Activated CD4-positive, alpha-beta T cell treated with anti-CD3 and anti-CD28 coated beads for 36 hours (primary cell): ENCODE measurements around the gene PLCB4. TPM values are rescaled to one million over a fixed set of nuclear protein-coding genes. Genes with fewer than 3 reads are reported as not detected.

Source experiments
- ATAC-seq: fragments of 200-7000 bp; cut with Tn5 transposase; one replicate; pipeline ENCODE4 v1.10.0; 2021; ENCODE audit warnings: mild to moderate bottlenecking, moderate library complexity
- CTCF ChIA-PET: fragments of 350-600 bp; sonication (Branson Sonifier 250); formaldehyde crosslinking; loops from one replicate; lab custom pipeline; 2021; ENCODE audit warnings: antibody characterized with exemption; lab: Charles Lee
- POLR2A ChIA-PET: fragments of 350-600 bp; sonication (Branson Sonifier 250); formaldehyde crosslinking; loops from one replicate; lab custom pipeline; 2021; ENCODE audit warnings: antibody characterized with exemption, inconsistent platforms; lab: Charles Lee
- DNase-seq: peaks from one replicate; pipeline ENCODE4 v3.0.0-alpha.2; 2020
- H3K27ac Mint-ChIP-seq: one replicate; pipeline ENCODE4 v1.8.0; 2021; ENCODE audit warnings: mixed read lengths
- H3K27me3 Mint-ChIP-seq: one replicate; pipeline ENCODE4 v1.8.0; 2021; ENCODE audit warnings: mixed read lengths
- H3K36me3 Mint-ChIP-seq: one replicate; pipeline ENCODE4 v1.8.0; 2021; ENCODE audit warnings: low read depth, mixed read lengths
- H3K4me1 Mint-ChIP-seq: one replicate; pipeline ENCODE4 v1.8.0; 2021; ENCODE audit warnings: mixed read lengths
- H3K4me3 Mint-ChIP-seq: one replicate; pipeline ENCODE4 v1.8.0; 2021; ENCODE audit warnings: mild to moderate bottlenecking, moderate library complexity, mixed read lengths
- H3K9me3 Mint-ChIP-seq: one replicate; pipeline ENCODE4 v1.8.0; 2021; ENCODE audit warnings: low read depth, mixed read lengths
- intact Hi-C, 2 experiments: fragments of 100-400 bp; cut with DNase I in 1 of 2; cut with micrococcal nuclease in 1 of 2; formaldehyde crosslinking; loops; one replicate each; pipeline versions ENCODE4 v1.14.2 to v1.15.1; 2022 to 2024; cut with DNase I, micrococcal nuclease
- total RNA-seq, 2 experiments: library from RNA; stranded (reverse); gene quantifications; one replicate each; pipeline ENCODE4 v1.2.3, GENCODE V29; 2021

PLCB4 gene
- total RNA-seq, 2 experiments from 2014 or later = 0.02 TPM; not detected in 1

- Mint-ChIP-seq H3K4me1 (no peaks in the 10 kb centered on the region), H3K4me3 (no peak overlapping the region), H3K27me3 (peaks cover 39% of the 10 kb centered on the region), H3K36me3 (no peaks in the 10 kb centered on the region), H3K9me3 (no peaks in the 10 kb centered on the region), H3K27ac (no peak overlapping the region)
- POLR2A ChIA-PET = no interaction called here
- no peak for ATAC-seq
- CTCF ChIA-PET = no interaction called here
- intact Hi-C loops = no loop called here
- no peak for DNase-seq
Measured at GRCh38 chr20:9520086-9520485, 451.2 kb downstream of the PLCB4 start.

- H3K4me3 Mint-ChIP-seq = no peak overlapping the region
- no peak for DNase-seq
Measured at GRCh38 chr20:9523636-9524035, 454.7 kb downstream of the PLCB4 start.

More at GRCh38 chr20:9523636-9524035, 454.7 kb downstream of the PLCB4 start:
- peaks cover 10% of the 10 kb centered on the region for H3K27me3 Mint-ChIP-seq
- H3K4me1 Mint-ChIP-seq = no peaks in the 10 kb centered on the region
- no peaks in the 10 kb centered on the region for H3K36me3 Mint-ChIP-seq
- no peaks in the 10 kb centered on the region for H3K9me3 Mint-ChIP-seq
- H3K27ac Mint-ChIP-seq = no peak overlapping the region
- intact Hi-C loops = no loop called here
- ATAC-seq = no peak
- ChIA-PET POLR2A (no interaction called here), CTCF (no interaction called here)
